Glomerular visceral epithelial cell (primary cell): Measurements from ENCODE around the gene ST13.
"Not testable (repeated sequence)": the region's sequence is repeated elsewhere in the genome, so short reads cannot be mapped to it uniquely, and the experiment has no call there.

Experiments used
- DNase-seq: peaks from one replicate; pipeline ENCODE4 v3.0.0-alpha.2; 2016; ENCODE audit errors: extremely low spot score

Gene ST13

DNA sequence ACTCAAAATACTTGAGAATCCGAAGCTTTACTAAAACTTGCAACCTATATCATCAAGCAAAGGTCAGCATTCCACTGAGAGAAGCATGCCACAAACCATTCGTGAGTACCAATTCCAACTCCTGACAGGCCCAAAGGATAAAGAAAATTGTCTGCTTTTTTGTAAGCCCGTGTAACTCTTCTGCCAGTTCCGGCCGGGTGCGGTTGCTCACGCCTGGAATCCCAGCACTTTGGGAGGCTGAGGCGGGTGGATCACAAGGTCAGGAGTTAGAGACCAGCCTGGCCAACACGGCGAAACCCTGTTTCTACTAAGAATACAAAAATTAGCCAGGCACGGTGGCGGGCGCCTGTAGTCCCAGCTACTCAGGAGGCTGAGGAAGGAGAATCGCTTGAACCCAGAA is 74.7 kb downstream of the ST13 start:
- not testable (repeated sequence) for DNase-seq
